GM20000 (cell line): Measurements from ENCODE around the gene TMEM255B.

ENCODE experiments used
- DNase-seq: peaks from one replicate; pipeline ENCODE4 v3.0.0; 2012; ENCODE audit warnings: low spot score
- TF ChIP-seq, protein P1 (sequence below): IDR thresholded peaks from 2 replicates; pipeline ENCODE4 v1.5.1; 2012; ENCODE audit warnings: mild to moderate bottlenecking, control low read depth; ENCODE audit errors: extremely low read depth, missing control alignments

The TMEM255B gene

DNA sequence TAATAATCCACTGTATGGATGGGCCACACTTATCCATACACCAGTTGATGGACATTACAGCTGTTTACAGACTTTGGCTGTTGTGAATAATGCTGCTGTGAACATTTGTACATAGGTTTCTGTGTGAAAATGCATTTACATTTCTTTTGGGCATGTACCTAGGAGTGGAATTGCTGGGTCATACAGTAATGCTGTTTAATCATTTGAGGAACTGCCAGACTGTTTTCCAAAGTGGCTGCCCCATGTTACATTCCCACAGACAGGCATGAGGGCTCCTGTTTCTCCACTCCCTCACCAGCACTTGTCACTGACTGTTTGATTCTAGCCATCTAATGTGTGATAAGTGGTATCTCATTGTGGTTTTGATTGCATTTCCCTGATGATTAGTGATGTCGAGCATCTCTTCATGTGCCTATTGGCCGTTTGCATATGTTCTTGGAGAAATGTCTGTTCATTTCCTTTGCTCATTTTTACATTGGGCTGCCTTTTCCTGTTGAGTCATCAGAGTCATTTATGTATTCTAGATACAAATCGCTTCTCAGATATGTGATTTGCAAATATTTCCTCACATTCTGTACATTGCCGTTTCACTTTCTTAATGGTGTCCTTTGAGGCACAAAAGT, 12.8 kb downstream of the TMEM255B start:
- no peak for DNase-seq

DNA sequence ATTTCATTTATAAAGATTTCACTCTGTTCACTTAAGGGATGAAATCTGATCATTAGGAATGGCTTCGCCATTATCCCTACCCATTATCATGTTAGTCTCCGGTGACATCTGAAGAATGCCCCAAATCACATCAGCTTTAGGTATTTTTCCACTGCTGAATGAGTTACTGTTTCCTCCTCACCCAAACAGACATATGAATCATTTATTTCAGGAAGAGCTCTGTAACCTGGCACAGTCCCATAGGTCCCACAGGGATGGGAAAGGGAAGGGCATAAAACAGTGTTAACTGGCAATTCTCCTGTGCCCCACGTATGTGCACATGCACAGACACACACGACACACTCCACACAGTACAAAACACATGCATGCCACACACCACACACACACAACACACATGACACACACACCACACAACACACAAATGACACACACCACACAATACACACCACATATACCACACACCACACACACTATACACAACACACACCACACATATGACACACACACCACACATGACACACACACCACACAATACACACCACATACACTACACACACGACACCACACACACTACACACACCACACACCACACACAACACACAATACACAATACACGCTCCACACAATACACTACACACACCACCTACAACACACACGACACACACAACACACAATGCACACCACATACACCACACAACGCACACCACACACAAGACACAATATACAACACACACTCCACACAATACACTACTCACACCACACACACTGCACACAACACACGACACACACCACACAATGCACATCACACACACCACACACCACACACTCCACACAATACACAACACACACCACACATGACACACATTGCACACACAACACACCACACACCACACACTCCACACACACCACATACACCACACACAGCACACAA, 15.4 kb downstream of the TMEM255B start:
- no peak for DNase-seq
- TF ChIP-seq, protein P1, sequence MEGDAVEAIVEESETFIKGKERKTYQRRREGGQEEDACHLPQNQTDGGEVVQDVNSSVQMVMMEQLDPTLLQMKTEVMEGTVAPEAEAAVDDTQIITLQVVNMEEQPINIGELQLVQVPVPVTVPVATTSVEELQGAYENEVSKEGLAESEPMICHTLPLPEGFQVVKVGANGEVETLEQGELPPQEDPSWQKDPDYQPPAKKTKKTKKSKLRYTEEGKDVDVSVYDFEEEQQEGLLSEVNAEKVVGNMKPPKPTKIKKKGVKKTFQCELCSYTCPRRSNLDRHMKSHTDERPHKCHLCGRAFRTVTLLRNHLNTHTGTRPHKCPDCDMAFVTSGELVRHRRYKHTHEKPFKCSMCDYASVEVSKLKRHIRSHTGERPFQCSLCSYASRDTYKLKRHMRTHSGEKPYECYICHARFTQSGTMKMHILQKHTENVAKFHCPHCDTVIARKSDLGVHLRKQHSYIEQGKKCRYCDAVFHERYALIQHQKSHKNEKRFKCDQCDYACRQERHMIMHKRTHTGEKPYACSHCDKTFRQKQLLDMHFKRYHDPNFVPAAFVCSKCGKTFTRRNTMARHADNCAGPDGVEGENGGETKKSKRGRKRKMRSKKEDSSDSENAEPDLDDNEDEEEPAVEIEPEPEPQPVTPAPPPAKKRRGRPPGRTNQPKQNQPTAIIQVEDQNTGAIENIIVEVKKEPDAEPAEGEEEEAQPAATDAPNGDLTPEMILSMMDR = no peak

More for the DNA sequence above, 12.8 kb downstream of the TMEM255B start:
- TF ChIP-seq, protein P1 = no peak

DNA sequence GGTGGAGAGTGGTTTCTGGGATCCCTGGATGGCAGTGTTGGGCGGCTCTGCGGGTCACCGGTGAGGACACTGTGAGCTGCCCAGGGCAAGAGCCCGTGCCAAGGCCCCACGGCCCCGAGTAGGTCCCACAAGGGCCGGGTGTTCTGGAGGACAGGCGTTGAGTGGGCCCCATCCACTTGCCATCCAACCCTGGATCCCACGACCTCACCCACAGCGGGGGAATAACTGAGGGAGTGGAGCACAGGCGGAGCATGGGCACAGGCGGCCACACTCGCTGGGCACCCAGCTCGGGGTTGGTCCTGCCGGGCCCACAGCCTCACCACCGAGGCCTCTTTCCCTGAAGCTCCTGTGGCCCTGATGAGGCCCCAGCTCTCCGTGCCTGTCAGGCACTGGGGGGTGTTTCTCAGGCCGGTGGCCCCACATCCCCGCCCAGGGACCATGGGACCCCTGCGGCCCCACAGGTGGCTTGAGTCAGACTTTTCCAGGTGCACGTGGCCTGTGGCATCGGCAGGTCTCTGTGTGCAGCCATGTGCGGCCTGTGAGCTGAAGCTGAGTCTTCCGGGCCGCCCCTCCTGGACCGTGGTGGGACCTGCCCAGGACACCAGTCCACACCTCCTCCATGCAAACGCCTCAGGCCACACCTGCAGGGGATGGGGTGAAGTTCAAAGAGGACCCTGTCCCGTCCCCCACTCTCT, 16.6 kb downstream of the TMEM255B start:
- TF ChIP-seq, protein P1 = no peak
- DNase-seq = no peak

DNA sequence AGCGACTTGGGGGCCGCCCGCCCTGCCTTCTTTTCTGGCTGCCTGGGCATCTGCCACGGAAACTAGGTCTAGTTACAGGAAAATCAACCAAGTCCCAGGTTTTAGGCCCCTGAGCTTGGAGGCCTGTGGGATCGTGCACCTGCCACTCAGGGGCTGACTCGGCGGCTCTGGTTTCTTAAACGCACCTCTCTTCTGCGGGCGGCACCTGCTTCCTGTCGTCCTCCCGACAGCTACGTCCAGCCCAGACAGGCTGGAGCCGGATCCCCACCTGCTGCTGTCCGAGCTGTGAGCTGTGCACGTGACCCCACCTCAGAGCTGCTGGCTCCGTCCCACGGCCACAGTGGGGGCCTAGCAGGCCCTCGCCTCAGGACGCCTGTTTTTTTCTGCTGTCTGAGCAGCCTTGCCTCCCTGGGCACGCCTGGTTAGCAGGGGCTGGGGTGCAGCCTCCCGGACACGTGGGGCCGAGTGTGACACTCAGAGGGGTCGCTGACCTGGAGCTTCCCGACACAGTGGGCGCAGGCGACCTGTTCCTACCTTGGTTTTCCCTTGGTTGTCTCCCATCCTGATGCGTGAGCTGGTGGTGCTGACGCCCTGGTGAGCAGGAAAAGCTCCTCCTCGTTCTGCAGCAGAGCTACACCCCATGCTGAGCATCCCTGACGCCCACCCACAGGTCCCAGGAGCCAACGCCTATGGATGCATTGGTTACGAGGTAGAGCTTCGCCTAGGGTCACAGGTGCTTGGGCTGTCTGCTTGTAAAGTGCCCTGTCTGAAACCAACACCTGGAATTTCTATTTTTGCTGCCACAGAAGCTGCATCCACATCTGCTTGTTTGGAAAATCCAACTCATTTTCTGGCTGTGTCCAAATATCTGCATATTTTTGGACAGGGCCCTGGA, 17.5 kb downstream of the TMEM255B start:
- TF ChIP-seq, protein P1 = no peak
- DNase-seq = no peak

DNA sequence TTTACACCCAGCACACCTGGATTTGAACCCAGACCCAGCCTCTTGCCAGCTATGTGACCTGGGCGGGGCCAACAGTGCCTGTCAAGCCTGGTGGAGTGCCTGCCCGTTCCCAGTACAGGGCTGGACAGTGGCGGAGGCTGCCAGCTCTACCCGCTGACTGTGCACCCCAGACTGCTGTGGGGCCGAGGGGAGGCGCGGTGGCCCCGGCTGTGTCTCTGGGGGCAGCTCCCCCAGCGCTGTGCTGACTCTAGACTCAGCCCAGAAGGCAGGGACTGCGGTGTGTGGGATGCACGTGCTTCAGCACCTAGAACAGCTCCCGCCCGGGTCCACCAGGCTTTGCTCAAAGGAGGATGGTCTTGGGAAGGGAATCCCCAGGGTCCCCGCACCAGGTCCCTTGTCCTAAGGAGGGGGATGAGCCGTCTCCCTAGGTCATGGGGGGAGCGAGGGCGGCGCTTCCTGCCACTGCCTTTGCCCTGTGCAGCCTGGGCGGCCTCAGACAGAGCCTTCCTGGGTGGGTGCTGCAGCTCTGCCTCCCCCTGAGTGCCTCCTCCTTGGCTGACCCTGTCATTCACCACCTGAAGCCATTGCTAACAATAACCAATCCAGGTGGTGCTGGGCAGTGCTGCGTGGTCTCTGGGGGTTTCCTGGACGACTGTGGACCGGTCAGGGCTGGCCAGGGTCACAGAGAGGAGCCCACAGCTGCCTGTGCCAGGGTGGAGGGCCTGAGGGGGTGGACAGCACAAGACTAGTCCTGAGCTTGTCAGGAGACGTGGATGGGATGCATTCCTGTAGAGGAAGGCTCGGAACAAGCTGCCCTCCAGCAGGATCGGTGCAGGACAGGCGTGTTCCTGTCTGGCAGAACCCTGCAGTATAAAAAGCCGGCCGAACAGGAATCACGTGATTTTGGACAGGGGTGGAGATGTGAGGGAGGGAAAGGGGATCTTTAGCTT, 18.6 kb downstream of the TMEM255B start:
- no peak for DNase-seq
- TF ChIP-seq, protein P1 = no peak

DNA sequence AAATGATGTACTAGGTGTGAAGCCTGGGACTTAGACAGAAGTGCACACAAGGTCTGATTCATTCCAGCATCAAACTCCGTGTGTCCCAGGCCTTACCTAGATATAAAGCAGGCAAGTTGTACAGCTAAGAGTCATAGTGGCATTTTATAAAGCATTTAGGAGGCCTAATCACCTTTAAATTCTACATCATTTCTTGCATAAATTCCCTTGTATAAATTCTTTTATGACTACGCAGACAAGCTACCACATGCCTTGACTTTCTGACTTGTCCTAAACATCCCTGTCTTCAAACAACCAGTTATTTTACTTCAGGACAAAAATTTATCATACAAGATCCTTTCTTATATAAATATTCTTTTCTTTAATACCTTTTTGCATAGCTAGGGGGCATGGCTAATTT, 22.5 kb downstream of the TMEM255B start:
- TF ChIP-seq, protein P1 = no peak
- DNase-seq = no peak
